Stimulated activated CD8-positive, alpha-beta memory T cell treated with anti-CD3 and anti-CD28 coated beads, Interleukin-12 subunit alpha, Interleukin-12 subunit beta, amount 100 ng/mL, for 24 hours (primary cell): ENCODE results near the gene KCTD10.
"Not testable (repeated sequence)": the region's sequence is repeated elsewhere in the genome, so short reads cannot be mapped to it uniquely, and the experiment has no call there.

Experiments used
- DNase-seq: peaks from one replicate; pipeline ENCODE4 v3.0.0-alpha.2; 2020; ENCODE audit errors: extremely low read depth

The KCTD10 gene

GRCh38 chr12:109473526-109474270 lies 3.4 kb downstream of the KCTD10 start:
- not testable (repeated sequence) for DNase-seq

GRCh38 chr12:109473006-109473405 lies 4.1 kb downstream of the KCTD10 start:
- DNase-seq = no peak

GRCh38 chr12:109469517-109469916 lies 7.6 kb downstream of the KCTD10 start:
- no peak for DNase-seq

- DNase-seq = no peak
These were observed 9.0 kb downstream of the KCTD10 start for GRCh38 chr12:109467978-109468676.

- DNase-seq = no peak
These were observed 10.3 kb downstream of the KCTD10 start for GRCh38 chr12:109466821-109467220.

GRCh38 chr12:109466305-109466704 lies 10.8 kb downstream of the KCTD10 start:
- DNase-seq = no peak

- no peak for DNase-seq
These were observed 12.3 kb downstream of the KCTD10 start for GRCh38 chr12:109464642-109465351.

- DNase-seq = no peak
These were observed 13.3 kb downstream of the KCTD10 start for GRCh38 chr12:109463756-109464155.

GRCh38 chr12:109462868-109463692 lies 14.0 kb downstream of the KCTD10 start:
- no peak for DNase-seq

GRCh38 chr12:109461846-109462756 lies 15.0 kb downstream of the KCTD10 start:
- DNase-seq = no peak

GRCh38 chr12:109461049-109461845 lies 15.9 kb downstream of the KCTD10 start:
- no peak for DNase-seq

- no peak for DNase-seq
These were observed 16.6 kb downstream of the KCTD10 start for GRCh38 chr12:109460538-109460937.

- DNase-seq = no peak
These were observed 17.9 kb downstream of the KCTD10 start for GRCh38 chr12:109459247-109459646.

- no peak for DNase-seq
These were observed 18.3 kb downstream of the KCTD10 start for GRCh38 chr12:109458771-109459208.

- DNase-seq = no peak
These were observed 19.0 kb downstream of the KCTD10 start for GRCh38 chr12:109458086-109458485.

- DNase-seq = no peak
These were observed 21.4 kb downstream of the KCTD10 start for GRCh38 chr12:109455706-109456105.

GRCh38 chr12:109452489-109452888 lies 24.6 kb downstream of the KCTD10 start:
- DNase-seq = no peak

GRCh38 chr12:109451400-109451799 lies 25.7 kb downstream of the KCTD10 start:
- no peak for DNase-seq

- DNase-seq = no peak
These were observed 26.1 kb downstream of the KCTD10 start for GRCh38 chr12:109450980-109451379.
